B cell (primary cell): ENCODE results near the gene VAV2. TPM values are rescaled to one million over a fixed set of nuclear protein-coding genes. Genes with fewer than 3 reads are reported as not detected.

Experiments used
- ATAC-seq: fragments of 200-7000 bp; cut with Tn5 transposase; one replicate; pipeline ENCODE4 v1.10.0; 2021; ENCODE audit warnings: low read depth, mild to moderate bottlenecking, moderate number of reproducible peaks, moderate library complexity
- CTCF ChIA-PET: fragments of 350-600 bp; sonication (Branson Sonifier 250); formaldehyde crosslinking; loops from one replicate; lab custom pipeline; 2021; ENCODE audit warnings: antibody characterized with exemption, inconsistent platforms; lab: Charles Lee
- POLR2A ChIA-PET: fragments of 350-600 bp; sonication (Branson Sonifier 250); formaldehyde crosslinking; loops from one replicate; lab custom pipeline; 2021; ENCODE audit warnings: antibody characterized with exemption; lab: Charles Lee
- DNase-seq: peaks from one replicate; pipeline ENCODE4 v3.0.0; 2013
- H2AFZ ChIP-seq: 2 replicates; pipeline ENCODE4 v1.6.1; 2012; ENCODE audit warnings: mild to moderate bottlenecking, low read depth, low read length; ENCODE audit not compliant: insufficient read depth, poor library complexity, severe bottlenecking
- H3K27ac ChIP-seq, 2 donors: 1 replicate in 1 of 2; 2 replicates in 1 of 2; pipeline ENCODE4 v1.5.1; 2012 to 2013; ENCODE audit warnings: low read length in 2 of 2, mild to moderate bottlenecking in 2 of 2, moderate library complexity in 1 of 2
- H3K27me3 ChIP-seq, 4 experiments: fragments of 200-600 bp in 1 of 4; sonication (generic) in 1 of 4; replicated peaks in 1 of 4; 1 replicate in 2 of 4; 2 replicates in 2 of 4; pipeline versions ENCODE4 v1.6.1 to v1.7.0; 2013 to 2016; ENCODE audit warnings: low read length in 3 of 4, mild to moderate bottlenecking in 2 of 4, mixed read lengths in 1 of 4, moderate library complexity in 1 of 4; ENCODE audit not compliant: insufficient read depth in 4 of 4, control insufficient read depth in 3 of 4; ENCODE audit errors: control extremely low read depth in 1 of 4
- H3K36me3 ChIP-seq, 2 experiments: replicated peaks in 1 of 2; 1 replicate in 1 of 2; 2 replicates in 1 of 2; pipeline versions ENCODE4 v1.6.1 to v1.7.1; 2013; ENCODE audit warnings: low read length in 1 of 2; ENCODE audit not compliant: insufficient read depth in 2 of 2, control insufficient read depth in 1 of 2; ENCODE audit errors: control extremely low read depth in 1 of 2, extremely low read depth in 1 of 2
- H3K4me1 ChIP-seq, 2 donors: fragments of 200-600 bp in 1 of 2; sonication (generic) in 1 of 2; 1 replicate in 1 of 2; 2 replicates in 1 of 2; pipeline versions ENCODE4 v1.5.1 to v1.6.1; 2013 to 2017; ENCODE audit warnings: low read length in 2 of 2; ENCODE audit not compliant: control insufficient read depth in 2 of 2, insufficient read depth in 2 of 2
- H3K4me2 ChIP-seq: replicated peaks from 2 replicates; pipeline ENCODE3; 2012; ENCODE audit warnings: mild to moderate bottlenecking, low read depth, low read length; ENCODE audit not compliant: poor library complexity, severe bottlenecking
- H3K4me3 ChIP-seq, 5 experiments: fragments of 200-600 bp in 1 of 5; sonication (generic) in 1 of 5; 1 replicate in 3 of 5; 2 replicates in 2 of 5; pipeline versions ENCODE4 v1.5.1 to v1.7.0; 2011 to 2016; ENCODE audit warnings: low read length in 4 of 5, mild to moderate bottlenecking in 4 of 5, low read depth in 2 of 5, control low read depth in 1 of 5, moderate library complexity in 1 of 5; ENCODE audit not compliant: insufficient read depth in 1 of 5; ENCODE audit errors: control extremely low read depth in 1 of 5, extremely low read depth in 1 of 5
- H3K79me2 ChIP-seq: fragments of 200-600 bp; sonication (generic); one replicate; pipeline ENCODE4 v1.6.0; 2016; ENCODE audit warnings: low read length; ENCODE audit not compliant: control insufficient read depth, insufficient read depth
- H3K9ac ChIP-seq: fragments of 200-600 bp; sonication (generic); 2 replicates; pipeline ENCODE4 v1.6.1; 2017; ENCODE audit warnings: mild to moderate bottlenecking, low read length, moderate library complexity
- H3K9me3 ChIP-seq, 3 donors: one replicate each; pipeline versions ENCODE4 v1.6.1 to v1.7.1; 2013; ENCODE audit warnings: low read length in 2 of 3; ENCODE audit not compliant: control insufficient read depth in 2 of 3, insufficient read depth in 1 of 3; ENCODE audit errors: control extremely low read depth in 1 of 3
- H4K20me1 ChIP-seq: 2 replicates; pipeline ENCODE4 v1.6.0; 2012; ENCODE audit warnings: mild to moderate bottlenecking, low read length; ENCODE audit not compliant: insufficient read depth, control insufficient read depth, poor library complexity, severe bottlenecking
- H3K27ac Mint-ChIP-seq: one replicate; pipeline ENCODE4 v1.8.0; 2021; ENCODE audit warnings: mixed read lengths
- H3K27me3 Mint-ChIP-seq: one replicate; pipeline ENCODE4 v1.8.0; 2021; ENCODE audit warnings: mixed read lengths
- H3K4me1 Mint-ChIP-seq: one replicate; pipeline ENCODE4 v1.8.0; 2021; ENCODE audit warnings: mixed read lengths
- H3K4me3 Mint-ChIP-seq: one replicate; pipeline ENCODE4 v1.8.0; 2021; ENCODE audit warnings: mixed read lengths
- H3K9me3 Mint-ChIP-seq: one replicate; pipeline ENCODE4 v1.8.0; 2022; ENCODE audit warnings: mixed read lengths; ENCODE audit not compliant: insufficient read depth
- CTCF ChIP-seq: fragments of 200-600 bp; IDR thresholded peaks from one replicate; pipeline ENCODE4 v1.8.0; 2022; ENCODE audit warnings: antibody characterized with exemption, mild to moderate bottlenecking
- EZH2 ChIP-seq: IDR thresholded peaks from 2 replicates; pipeline ENCODE4 v1.6.1; 2012; ENCODE audit warnings: borderline replicate concordance, low read depth, mild to moderate bottlenecking, moderate library complexity, low read length; ENCODE audit not compliant: insufficient read depth, poor library complexity, severe bottlenecking
- WGBS: methylation state at CpG from one replicate; pipeline ENCODE4 v1.1.5; 2013; ENCODE audit warnings: missing lambda C conversion rate; ENCODE audit not compliant: insufficient coverage; 5-methylcytosine and 5-hydroxymethylcytosine counted together
- intact Hi-C: fragments of 100-400 bp; cut with micrococcal nuclease; formaldehyde crosslinking; loops from one replicate; pipeline ENCODE4 v1.10.0; 2022
- polyA plus RNA-seq: library from polyadenylated mRNA; depleted of rRNA; stranded (reverse); fragments of >200 nt; gene quantifications from 2 replicates; pipeline ENCODE4 v1.2.3, GENCODE V29; 2012
- total RNA-seq, 2 donors: library from RNA; stranded (reverse); fragments of 120-200 nt in 1 of 2; gene quantifications; 1 replicate in 1 of 2; 2 replicates in 1 of 2; pipeline versions ENCODE4 v1.2.3 to v1.2.4, GENCODE V29; 2013 to 2022

Gene VAV2
- total and polyA plus RNA-seq, 2 donors (not counting 1 experiment from before 2014, with no cell fraction given): 34.4 to 128 TPM

- Mint-ChIP-seq H3K9me3 (no peaks in the 10 kb centered on the region), H3K4me1 (peaks cover 27% of the 10 kb centered on the region), H3K27ac (no peak overlapping the region), H3K4me3 (no peak overlapping the region), H3K27me3 (no peaks in the 10 kb centered on the region)
- ChIA-PET POLR2A (interaction anchor here (0.5 kb wide), 1 partner anchor 299 kb away, joined by 9 read pairs; no protein-coding TSS in a partner anchor), CTCF (no interaction called here)
- Histone ChIP-seq H3K79me2 (peaks cover 62% of the 10 kb centered on the region), H3K9me3 (no peaks in the 10 kb centered on the region), H3K4me3 (no peak overlapping the region), H3K36me3 (peaks cover 0 to 29% of the 10 kb centered on the region in 2 experiments), H3K4me1 (no peaks in the 10 kb centered on the region), H3K9ac (no peak overlapping the region), H3K4me2 (no peak overlapping the region), H2AFZ (no peak overlapping the region), H3K27me3 (no peaks in the 10 kb centered on the region), H4K20me1 (peaks cover 64% of the 10 kb centered on the region), H3K27ac (peak overlapping the region in 1 of 2 donors; percentile 23)
- no peak for ATAC-seq
- TF ChIP-seq CTCF: no peak
- no peak for TF ChIP-seq EZH2
- WGBS: 97% methylated on average over 21 of the region's 29 CpGs
- no peak for DNase-seq
- intact Hi-C loops: no loop called here
Measured at GRCh38 chr9:133834080-133834976, 157.8 kb downstream of the VAV2 start.

GRCh38 chr9:133833388-133834025 is 158.6 kb downstream of the VAV2 start:
- no peaks in the 10 kb centered on the region for H3K9me3 ChIP-seq
- H3K27ac ChIP-seq: no peak overlapping the region
- peaks cover 0 to 32% of the 10 kb centered on the region in 2 experiments for H3K36me3 ChIP-seq
- peaks cover 61% of the 10 kb centered on the region for H3K79me2 ChIP-seq
- no peak overlapping the region for H3K4me2 ChIP-seq
- H3K27me3 ChIP-seq: no peaks in the 10 kb centered on the region
- peaks cover 58% of the 10 kb centered on the region for H4K20me1 ChIP-seq
- DNase-seq (no peak), ATAC-seq (no peak)
- no peak overlapping the region for H3K9ac ChIP-seq
- no peaks in the 10 kb centered on the region for H3K9me3 Mint-ChIP-seq
- no peak overlapping the region for H3K27ac Mint-ChIP-seq
- H2AFZ ChIP-seq: no peak overlapping the region
- H3K27me3 Mint-ChIP-seq: no peaks in the 10 kb centered on the region
- 99% methylated on average over 21 of the region's 22 CpGs for WGBS
- intact Hi-C loops: no loop called here
- no peak overlapping the region for H3K4me3 ChIP-seq
- TF ChIP-seq EZH2: no peak
- no peak for TF ChIP-seq CTCF
- H3K4me1 ChIP-seq: peaks cover 0 to 2% of the 10 kb centered on the region in 2 donors
- peaks cover 31% of the 10 kb centered on the region for H3K4me1 Mint-ChIP-seq
- H3K4me3 Mint-ChIP-seq: no peak overlapping the region
- ChIA-PET CTCF (no interaction called here), POLR2A (no interaction called here)
